HG03135 (cell line): Measurements from ENCODE around the gene POLR2C.
"Not testable (repeated sequence)": the region's sequence is repeated elsewhere in the genome, so short reads cannot be mapped to it uniquely, and the experiment has no call there.

ENCODE experiments used
- ATAC-seq: cut with Tn5 transposase; IDR thresholded peaks from one replicate; pipeline ENCODE4 v1.9.1; 2021; ENCODE audit warnings: mild to moderate bottlenecking, moderate library complexity; ENCODE audit not compliant: unreplicated experiment

The POLR2C gene

GRCh38 chr16:57462209-57462977 is at the start of gene POLR2C:
POLR2C (plus strand) TSS chr16:57462679; CDS start chr16:57462725, 46 bp downstream.
- ATAC-seq = peak; percentile 83

- peak; percentile 69 for ATAC-seq
Observed at GRCh38 chr16:57413301-57413730, 49.2 kb upstream of the POLR2C start.

DNA sequence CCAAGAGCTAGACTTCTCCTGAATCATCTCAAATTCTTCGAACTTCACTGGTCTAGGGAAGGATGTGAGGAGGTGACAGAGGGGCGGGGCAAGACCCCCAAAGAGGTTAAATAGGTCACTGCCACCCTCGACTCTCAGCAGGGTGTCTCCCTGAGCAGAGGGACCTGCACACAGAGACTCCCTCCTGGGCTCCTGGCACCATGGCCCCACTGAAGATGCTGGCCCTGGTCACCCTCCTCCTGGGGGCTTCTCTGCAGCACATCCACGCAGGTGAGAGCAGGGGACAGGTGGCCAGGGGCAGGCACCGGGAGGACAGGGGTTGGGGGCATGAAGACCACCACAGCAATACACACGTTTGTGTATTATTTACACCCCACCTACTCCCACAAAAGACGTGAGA is 48.7 kb upstream of the POLR2C start:
- ATAC-seq = peak; percentile 7

DNA sequence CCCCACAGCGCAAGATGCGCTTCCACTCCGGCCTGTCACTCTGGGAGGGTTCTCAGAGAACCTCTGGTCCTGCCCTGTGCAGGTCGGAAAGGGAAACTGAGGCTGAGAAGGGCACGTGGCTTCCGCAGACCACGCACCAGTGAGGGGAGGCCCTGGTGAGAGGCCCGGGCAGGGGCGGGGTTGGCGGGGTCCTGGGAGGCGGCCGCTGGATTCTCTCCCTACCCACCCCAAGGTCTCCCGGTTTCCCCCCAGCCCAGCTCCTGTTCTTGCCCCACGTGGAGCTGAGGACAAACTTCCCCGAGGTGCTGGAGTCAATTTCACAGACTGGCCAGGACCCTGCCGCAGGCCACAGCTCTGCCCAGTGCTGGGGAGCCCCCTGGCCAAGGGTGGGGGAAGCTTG is 46.4 kb upstream of the POLR2C start:
- ATAC-seq = no peak

DNA sequence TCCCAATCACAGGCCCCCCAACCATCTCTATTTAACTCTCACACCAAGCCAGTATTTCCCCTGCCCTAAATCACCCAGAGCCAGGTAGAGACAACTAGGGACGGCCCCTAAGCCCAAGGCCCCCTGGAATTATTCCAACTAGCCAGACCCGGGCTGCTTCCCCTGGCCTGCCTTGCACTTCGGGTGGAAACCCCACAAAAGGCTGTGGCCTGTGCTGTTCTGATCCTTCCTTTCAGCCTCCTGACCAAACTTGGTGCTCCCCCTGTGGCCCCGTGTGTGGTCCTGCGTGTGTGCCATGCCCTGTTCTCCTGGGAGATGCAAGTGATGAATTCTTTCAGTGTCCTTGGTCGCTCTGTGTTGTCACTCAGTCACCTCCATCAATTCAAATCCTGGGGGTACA is 43.0 kb upstream of the POLR2C start:
- ATAC-seq = no peak

GRCh38 chr16:57422026-57422944 is 40.2 kb upstream of the POLR2C start:
- no peak for ATAC-seq

- ATAC-seq = no peak
Observed at GRCh38 chr16:57423152-57423551, 39.3 kb upstream of the POLR2C start.

- no peak for ATAC-seq
Observed at GRCh38 chr16:57424583-57424982, 37.9 kb upstream of the POLR2C start.

- ATAC-seq = no peak
Observed at GRCh38 chr16:57426356-57426755, 36.1 kb upstream of the POLR2C start.

DNA sequence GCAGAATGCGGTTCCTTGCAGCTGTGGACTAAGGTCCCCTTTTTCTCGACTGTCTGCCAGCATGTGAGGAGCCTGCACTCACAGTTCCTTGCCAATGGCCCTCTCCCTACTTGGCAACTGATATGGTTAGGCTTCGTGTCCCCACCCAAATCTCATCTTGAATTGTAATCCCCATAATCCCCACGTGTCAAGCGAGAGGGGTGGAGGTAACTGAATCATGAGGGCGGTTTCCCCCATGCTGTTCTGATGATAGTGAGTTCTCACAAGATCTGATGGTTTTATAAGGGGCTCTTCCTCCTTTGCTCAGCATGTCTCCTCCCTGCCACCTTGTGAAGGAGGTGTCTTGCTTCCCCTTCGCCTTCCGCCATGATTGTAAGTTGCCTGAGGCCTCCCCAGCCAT is 35.2 kb upstream of the POLR2C start:
- ATAC-seq = no peak

GRCh38 chr16:57427824-57428223 is 34.7 kb upstream of the POLR2C start:
- no peak for ATAC-seq

GRCh38 chr16:57430955-57431354 is 31.5 kb upstream of the POLR2C start:
- ATAC-seq = no peak

DNA sequence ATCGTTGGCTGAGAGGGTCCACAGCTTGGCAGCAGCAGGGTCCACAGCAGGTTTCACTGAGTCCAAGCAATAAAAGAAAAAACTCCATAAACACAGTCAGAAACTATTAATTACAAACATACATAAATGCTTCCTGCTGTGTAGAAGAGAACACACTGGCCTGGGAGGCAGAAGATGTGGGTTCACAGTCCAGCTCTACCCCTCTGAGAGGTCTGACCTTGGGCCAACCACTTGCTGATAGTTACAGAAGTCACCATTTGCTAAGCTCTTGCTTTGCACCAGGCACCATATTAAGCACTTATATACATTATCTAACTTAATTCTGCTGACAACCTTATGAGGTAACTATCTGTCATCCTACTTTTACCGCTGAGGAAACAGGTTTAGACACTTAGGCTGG is 30.0 kb upstream of the POLR2C start:
- no peak for ATAC-seq

- no peak for ATAC-seq
Observed at GRCh38 chr16:57432989-57433388, 29.5 kb upstream of the POLR2C start.

- ATAC-seq = no peak
Observed at GRCh38 chr16:57434003-57434402, 28.5 kb upstream of the POLR2C start.

- no peak for ATAC-seq
Observed at GRCh38 chr16:57435838-57436237, 26.6 kb upstream of the POLR2C start.

DNA sequence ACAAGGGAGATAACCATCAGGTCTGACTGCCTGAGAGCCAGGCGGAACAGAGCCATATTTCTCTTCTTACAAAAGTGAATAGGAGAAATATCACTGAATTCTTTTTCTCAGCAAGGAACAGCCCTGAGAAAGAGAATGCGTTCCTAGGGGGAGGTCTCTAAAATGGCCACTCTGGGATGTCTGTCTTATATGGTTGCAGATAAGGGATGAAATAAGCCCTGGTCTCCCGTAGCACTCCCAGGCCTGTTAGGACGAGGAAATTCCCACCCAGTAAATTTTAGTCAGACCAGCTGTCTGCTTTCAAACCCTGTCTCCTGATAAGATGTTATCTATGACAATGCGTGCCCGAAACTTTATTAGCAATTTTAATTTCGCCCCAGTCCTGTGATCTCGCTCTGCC is 22.5 kb upstream of the POLR2C start:
- not testable (repeated sequence) for ATAC-seq

- ATAC-seq = not testable (repeated sequence)
Observed at GRCh38 chr16:57440551-57440950, 21.9 kb upstream of the POLR2C start.

DNA sequence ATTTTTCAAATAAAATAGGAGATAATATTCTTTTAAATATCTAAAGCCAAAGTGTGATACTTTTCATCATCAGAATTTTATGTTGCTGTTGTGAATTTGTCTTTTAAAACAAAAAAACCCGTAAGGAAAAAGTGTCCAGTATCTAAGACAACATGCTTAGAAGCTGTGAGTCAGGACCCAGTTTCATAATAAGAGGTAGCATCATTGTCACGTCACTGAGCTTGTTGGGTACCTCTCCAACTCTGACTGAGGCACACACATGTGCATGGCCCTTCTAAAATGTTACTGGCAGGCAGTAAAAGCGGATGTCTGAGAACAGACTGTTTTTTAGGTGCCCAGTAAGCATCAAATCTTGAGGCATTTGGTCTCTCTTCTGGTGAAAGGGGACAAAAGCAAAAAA is 17.8 kb upstream of the POLR2C start:
- ATAC-seq = no peak

DNA sequence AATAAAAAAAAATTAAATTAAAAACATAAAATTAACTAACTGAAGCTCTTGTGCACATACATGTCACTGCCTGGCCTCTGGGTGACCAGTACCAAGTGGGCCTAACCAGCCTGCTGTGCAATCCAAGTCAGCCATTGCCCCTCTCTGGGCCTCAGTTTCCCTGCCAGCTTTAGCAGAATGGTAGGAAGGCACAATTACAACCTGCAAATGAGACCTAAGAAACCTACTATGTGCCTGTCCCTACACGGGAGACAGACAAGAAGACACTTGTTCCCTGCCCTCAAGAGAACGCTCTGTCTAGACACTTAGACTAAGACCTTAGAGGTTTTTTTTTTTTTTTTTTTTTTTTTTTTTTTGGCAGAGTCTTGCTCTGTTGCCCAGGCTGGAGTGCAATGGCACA is 17.0 kb upstream of the POLR2C start:
- ATAC-seq = no peak

- ATAC-seq = peak; percentile 34
Observed at GRCh38 chr16:57446531-57447185, 15.8 kb upstream of the POLR2C start.
